ENCODE data around the gene ABCC10. TPM values are rescaled to one million over a fixed set of nuclear protein-coding genes. Genes with fewer than 3 reads are reported as not detected.
A peak's percentile ranks its signal among the peaks of the same experiment; 100 is the strongest.

The ABCC10 gene
- total RNA-seq, 1 experiment from 2014 or later: 31.8 TPM

GRCh38 chr6:43475516-43475915, 48.2 kb downstream of the ABCC10 start:
- Histone ChIP-seq H2BK120ac (ENCODE audit: low read depth, low read length, poor library complexity, severe bottlenecking) (no peak overlapping the region), H3K4ac (ENCODE audit: low read depth, low read length) (no peak overlapping the region), H3T11ph (ENCODE audit: low read length) (no peak overlapping the region), H3K9ac (ENCODE audit: extremely low read depth, insufficient read length, low read length) (no peak overlapping the region), H3K18ac (ENCODE audit: insufficient read length, low read depth, low read length) (no peak overlapping the region), H4K20me1 (ENCODE audit: control insufficient read depth, insufficient read depth, insufficient read length) (no peaks in the 10 kb centered on the region), H3K27ac (ENCODE audit: insufficient read length, low read depth, low read length) (no peak overlapping the region), H4K5ac (ENCODE audit: insufficient read length, low read depth, low read length) (no peak overlapping the region), H2AK5ac (ENCODE audit: insufficient read length, low read length) (no peak overlapping the region), H3K9me3 (ENCODE audit: control insufficient read depth, low read depth, low read length) (no peaks in the 10 kb centered on the region), H3K14ac (ENCODE audit: insufficient read depth, low read length) (no peak overlapping the region), H2BK5ac (ENCODE audit: insufficient read length, low read length) (no peak overlapping the region), H3K79me1 (ENCODE audit: insufficient read depth, low read depth, low read length, poor library complexity, severe bottlenecking) (peaks cover 7% of the 10 kb centered on the region), H3K27me3 (ENCODE audit: insufficient read depth, low read length) (no peaks in the 10 kb centered on the region), H3K23ac (ENCODE audit: insufficient read length, low read depth, low read length) (no peak overlapping the region), H2BK12ac (ENCODE audit: insufficient read length, low read depth, low read length) (no peak overlapping the region), H3K4me2 (ENCODE audit: insufficient read depth, insufficient read length, low read length) (no peak overlapping the region), H3K56ac (ENCODE audit: insufficient read length, low read depth, low read length) (no peak overlapping the region), H2AFZ (ENCODE audit: low read length) (no peak overlapping the region), H3K79me2 (ENCODE audit: insufficient read depth, low read length) (peaks cover 13% of the 10 kb centered on the region), H3K23me2 (ENCODE audit: insufficient read length, low read depth, low read length, poor library complexity, severe bottlenecking) (peaks cover 10% of the 10 kb centered on the region), H4K8ac (replicated peaks; ENCODE audit: insufficient read length, low read depth, low read length) (no peak overlapping the region), H3K4me1 (ENCODE audit: insufficient read depth, low read length) (0 out of 2 replicates have a peak, but pooled peaks cover 7% of the 10 kb centered on the region), H4K91ac (ENCODE audit: insufficient read length, low read depth, low read length) (no peak overlapping the region), H2BK20ac (ENCODE audit: low read depth, low read length, poor library complexity, severe bottlenecking) (no peak overlapping the region), H2BK15ac (ENCODE audit: low read depth, low read length) (no peak overlapping the region)
- Mint-ChIP-seq H3K4me1 (peaks cover 23 to 30% of the 10 kb centered on the region in 2 experiments), H3K9me3 (no peaks in the 10 kb centered on the region), H3K36me3 (ENCODE audit: insufficient read depth in 1 of 3, low read depth in 3 of 3) (peaks cover 0 to 3% (median 0%) of the 10 kb centered on the region in 3 experiments; a peak in 1 of 7 replicates), H3K27me3 (ENCODE audit: low read depth) (peaks cover 2% of the 10 kb centered on the region), H3K4me3 (no peak overlapping the region), H3K27ac (0 out of 7 replicates have a peak overlapping the region, but pooled peaks of 1 of the 3 experiments have one; percentile 78)
- no peak for TF ChIP-seq CTCF (conservative IDR thresholded peaks at IDR 0.05)
- WGBS (ENCODE audit: extremely low coverage, insufficient read length, low lambda C conversion rate): no CpG with 5 or more reads among the region's 6 CpGs
- no peak for DNase-seq
